ENCODE data around the gene MORN1.

DNA sequence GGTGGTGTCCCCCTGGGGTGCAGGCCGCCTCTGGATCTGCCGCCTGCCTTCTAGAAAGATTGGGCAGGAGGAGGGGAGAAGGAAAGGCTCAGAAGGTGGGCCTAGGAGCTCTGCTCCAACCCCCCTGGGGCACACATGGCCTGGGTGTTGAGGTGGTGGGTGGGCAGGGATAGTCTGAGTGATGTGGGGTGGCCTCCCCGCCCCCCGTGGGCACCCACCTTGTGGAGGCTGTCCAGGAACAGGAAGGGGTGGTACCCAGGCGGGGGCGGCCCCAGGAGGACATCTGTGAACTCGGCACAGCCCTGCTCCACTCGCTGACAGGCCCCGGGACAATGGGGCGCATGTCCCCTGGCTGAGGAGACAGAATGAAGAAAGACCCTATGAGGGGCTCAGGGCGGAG is 54.9 kb downstream of the MORN1 start:
- TF ChIP-seq, protein P1, sequence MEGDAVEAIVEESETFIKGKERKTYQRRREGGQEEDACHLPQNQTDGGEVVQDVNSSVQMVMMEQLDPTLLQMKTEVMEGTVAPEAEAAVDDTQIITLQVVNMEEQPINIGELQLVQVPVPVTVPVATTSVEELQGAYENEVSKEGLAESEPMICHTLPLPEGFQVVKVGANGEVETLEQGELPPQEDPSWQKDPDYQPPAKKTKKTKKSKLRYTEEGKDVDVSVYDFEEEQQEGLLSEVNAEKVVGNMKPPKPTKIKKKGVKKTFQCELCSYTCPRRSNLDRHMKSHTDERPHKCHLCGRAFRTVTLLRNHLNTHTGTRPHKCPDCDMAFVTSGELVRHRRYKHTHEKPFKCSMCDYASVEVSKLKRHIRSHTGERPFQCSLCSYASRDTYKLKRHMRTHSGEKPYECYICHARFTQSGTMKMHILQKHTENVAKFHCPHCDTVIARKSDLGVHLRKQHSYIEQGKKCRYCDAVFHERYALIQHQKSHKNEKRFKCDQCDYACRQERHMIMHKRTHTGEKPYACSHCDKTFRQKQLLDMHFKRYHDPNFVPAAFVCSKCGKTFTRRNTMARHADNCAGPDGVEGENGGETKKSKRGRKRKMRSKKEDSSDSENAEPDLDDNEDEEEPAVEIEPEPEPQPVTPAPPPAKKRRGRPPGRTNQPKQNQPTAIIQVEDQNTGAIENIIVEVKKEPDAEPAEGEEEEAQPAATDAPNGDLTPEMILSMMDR (optimal IDR thresholded peaks at IDR 0.05 in 1 of 3, IDR thresholded peaks at IDR 0.05 in 1 of 3, conservative IDR thresholded peaks at IDR 0.05 in 1 of 3; ENCODE audit: extremely low read depth in 1 of 3, insufficient read depth in 2 of 3, low read length in 3 of 3) = no peak
- TF ChIP-seq EZH2 (IDR thresholded peaks at IDR 0.05; ENCODE audit: low read length) = no peak
